SK-N-MC (cell line): ENCODE measurements around the gene BICD1.
A peak's percentile ranks its signal among the peaks of the same experiment; 100 is the strongest.

Source experiments
- DNase-seq: peaks from one replicate; pipeline ENCODE4 v3.0.0-alpha.2; 2011; ENCODE audit warnings: low read depth, low spot score
- H3K27ac ChIP-seq: fragments of 200-600 bp; sonication (generic); 2 replicates; pipeline ENCODE4 v1.5.1; 2016; ENCODE audit warnings: mixed run types
- H3K36me3 ChIP-seq: fragments of 200-600 bp; sonication (generic); 2 replicates; pipeline ENCODE4 v1.6.1; 2017; ENCODE audit warnings: antibody characterized with exemption, low read length, mixed read lengths; ENCODE audit not compliant: insufficient read depth
- H3K4me3 ChIP-seq: fragments of 200-600 bp; sonication (generic); 2 replicates; pipeline ENCODE4 v1.5.1; 2016
- H3K9ac ChIP-seq: fragments of 200-600 bp; sonication (generic); 2 replicates; pipeline ENCODE4 v1.8.0; 2017; ENCODE audit warnings: mixed run types, mixed read lengths; ENCODE audit not compliant: insufficient read length
- H3K9me3 ChIP-seq: fragments of 200-600 bp; sonication (generic); 2 replicates; pipeline ENCODE4 v1.6.1; 2017; ENCODE audit warnings: low read depth, mild to moderate bottlenecking, antibody characterized with exemption, low read length, moderate library complexity, mixed read lengths
- EZH2 ChIP-seq: fragments of 200-600 bp; sonication (generic); IDR thresholded peaks from one replicate; pipeline ENCODE4 v1.6.1; 2017; ENCODE audit warnings: antibody characterized with exemption
- FOXP2 ChIP-seq: optimal IDR thresholded peaks from 2 replicates; pipeline ENCODE3; 2011; ENCODE audit warnings: mild to moderate bottlenecking, moderate library complexity; ENCODE audit not compliant: insufficient read depth; ENCODE audit errors: extremely low read length, control extremely low read depth
- POLR2AphosphoS5 ChIP-seq: IDR thresholded peaks from 2 replicates; pipeline ENCODE4 v1.6.1; 2012; ENCODE audit warnings: mild to moderate bottlenecking, low read depth, low read length, borderline replicate concordance

The BICD1 gene

DNA sequence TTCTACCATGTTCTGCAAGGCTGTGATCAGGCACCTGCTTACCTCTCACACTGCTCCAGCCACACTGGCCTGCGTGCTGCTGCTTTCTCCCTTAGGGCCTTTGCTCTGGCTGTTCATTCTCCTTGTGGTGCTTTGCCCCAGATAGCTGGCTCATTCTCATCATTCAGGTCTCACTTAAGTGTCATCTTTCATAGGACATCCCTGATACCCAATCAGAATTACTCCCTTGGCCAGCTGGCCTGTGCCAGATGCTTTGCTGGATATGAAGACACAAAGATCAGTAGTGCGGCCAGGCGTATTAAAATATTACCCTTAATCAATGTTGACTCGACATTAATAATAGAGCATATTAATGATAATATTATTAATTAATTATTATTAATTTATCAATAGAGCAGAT lies 148.9 kb downstream of the BICD1 start:
- TF ChIP-seq EZH2, result no peak
- no peak for TF ChIP-seq FOXP2
- TF ChIP-seq POLR2AphosphoS5, result no peak
- H3K36me3 ChIP-seq, result no peaks in the 10 kb centered on the region
- no peak overlapping the region for H3K4me3 ChIP-seq
- DNase-seq, result no peak
- no peaks in the 10 kb centered on the region for H3K9me3 ChIP-seq
- H3K9ac ChIP-seq, result no peak overlapping the region
- H3K27ac ChIP-seq, result no peak overlapping the region

GRCh38 chr12:32257695-32258496 lies 151.2 kb downstream of the BICD1 start:
- no peak overlapping the region for H3K4me3 ChIP-seq
- no peak overlapping the region for H3K27ac ChIP-seq
- H3K36me3 ChIP-seq, result no peaks in the 10 kb centered on the region
- no peaks in the 10 kb centered on the region for H3K9me3 ChIP-seq
- no peak for DNase-seq
- H3K9ac ChIP-seq, result no peak overlapping the region
- TF ChIP-seq POLR2AphosphoS5 (no peak), EZH2 (no peak), FOXP2 (no peak)

- Histone ChIP-seq H3K27ac (peak overlapping the region; percentile 30; the same call in 1 of the 2 replicates), H3K4me3 (0 out of 2 replicates have a peak overlapping the region, but pooled peaks have one; percentile 10), H3K9me3 (no peaks in the 10 kb centered on the region), H3K36me3 (no peaks in the 10 kb centered on the region), H3K9ac (no peak overlapping the region)
- no peak for DNase-seq
- TF ChIP-seq FOXP2 (no peak), POLR2AphosphoS5 (no peak; the same call in 1 of the 2 replicates), EZH2 (no peak)
These were observed 154.0 kb downstream of the BICD1 start for GRCh38 chr12:32260696-32261095.

- H3K36me3 ChIP-seq, result no peaks in the 10 kb centered on the region
- H3K9me3 ChIP-seq, result no peaks in the 10 kb centered on the region
- no peak for DNase-seq
- TF ChIP-seq EZH2 (no peak), POLR2AphosphoS5 (no peak), FOXP2 (no peak)
- no peak overlapping the region for H3K9ac ChIP-seq
- H3K27ac ChIP-seq, result no peak overlapping the region
- no peak overlapping the region for H3K4me3 ChIP-seq
These were observed 155.0 kb downstream of the BICD1 start for GRCh38 chr12:32261638-32262037.

- peak overlapping the region; percentile 88 for H3K27ac ChIP-seq
- peak overlapping the region; percentile 31; the same call in 1 of the 2 replicates for H3K4me3 ChIP-seq
- no peaks in the 10 kb centered on the region for H3K9me3 ChIP-seq
- TF ChIP-seq FOXP2 (no peak), EZH2 (no peak)
- no peak for DNase-seq
- H3K9ac ChIP-seq, result no peak overlapping the region
- H3K36me3 ChIP-seq, result no peaks in the 10 kb centered on the region
These were observed 158.3 kb downstream of the BICD1 start for GRCh38 chr12:32264961-32265360.

GRCh38 chr12:32265456-32265855 lies 158.8 kb downstream of the BICD1 start:
- Histone ChIP-seq H3K9me3 (no peaks in the 10 kb centered on the region), H3K36me3 (no peaks in the 10 kb centered on the region), H3K27ac (peak overlapping the region; percentile 88), H3K9ac (no peak overlapping the region), H3K4me3 (peak overlapping the region; percentile 31; the same call in 1 of the 2 replicates)
- no peak for TF ChIP-seq EZH2
- TF ChIP-seq POLR2AphosphoS5, result no peak
- no peak for TF ChIP-seq FOXP2
- no peak for DNase-seq

GRCh38 chr12:32265951-32266350 lies 159.3 kb downstream of the BICD1 start:
- Histone ChIP-seq H3K27ac (peak overlapping the region; percentile 88), H3K9ac (no peak overlapping the region), H3K36me3 (no peaks in the 10 kb centered on the region), H3K4me3 (no peak overlapping the region), H3K9me3 (no peaks in the 10 kb centered on the region)
- no peak for DNase-seq
- no peak for TF ChIP-seq FOXP2
- no peak for TF ChIP-seq EZH2
- TF ChIP-seq POLR2AphosphoS5, result no peak

DNA sequence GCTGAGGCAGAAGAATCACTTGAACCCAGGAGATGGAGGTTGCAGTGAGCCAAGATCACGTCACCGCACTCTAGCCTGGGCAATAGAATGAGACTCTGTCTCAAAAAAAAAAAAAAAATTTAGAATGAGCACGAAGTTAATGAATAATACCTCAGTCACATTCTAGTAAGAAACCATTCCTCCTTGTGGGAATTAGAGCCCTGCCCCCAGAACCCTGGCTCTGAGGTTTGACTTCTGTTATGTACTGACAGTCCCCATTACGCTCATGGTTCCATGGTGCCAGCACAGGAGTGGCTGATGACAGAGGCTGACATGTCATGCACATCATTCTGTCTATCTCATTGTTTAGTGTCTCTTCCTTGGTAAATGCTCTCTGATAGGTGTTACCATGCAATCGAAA lies 160.1 kb downstream of the BICD1 start:
- Histone ChIP-seq H3K4me3 (no peak overlapping the region), H3K36me3 (no peaks in the 10 kb centered on the region), H3K9ac (no peak overlapping the region), H3K27ac (no peak overlapping the region), H3K9me3 (no peaks in the 10 kb centered on the region)
- no peak for DNase-seq
- TF ChIP-seq EZH2 (no peak), FOXP2 (no peak), POLR2AphosphoS5 (no peak)
